PC-3 (cell line): ENCODE measurements around the gene NUDT5. TPM values are rescaled to one million over a fixed set of nuclear protein-coding genes. Genes with fewer than 3 reads are reported as not detected.
"Not testable (repeated sequence)": the region's sequence is repeated elsewhere in the genome, so short reads cannot be mapped to it uniquely, and the experiment has no call there.

Source experiments
- ATAC-seq: fragments of 200-7000 bp; cut with Tn5 transposase; 2 replicates; pipeline ENCODE4 v1.9.1; 2020; ENCODE audit warnings: mild to moderate bottlenecking, moderate library complexity
- BruUV-seq: library from RNA; stranded (reverse); fragments of 400-500 nt; replicated peaks from 2 replicates; lab custom pipeline; 2021; lab: Mats Ljungman, UMichigan
- CTCF ChIA-PET: fragments of 300-600 bp; sonication (Branson Sonifier 250); formaldehyde crosslinking; loops from one replicate; lab custom pipeline; 2022; ENCODE audit warnings: antibody characterized with exemption; lab: Charles Lee
- POLR2A ChIA-PET: fragments of 300-600 bp; sonication (Branson Sonifier 250); formaldehyde crosslinking; loops from one replicate; lab custom pipeline; 2022; ENCODE audit warnings: antibody characterized with exemption; ENCODE audit not compliant: unreplicated experiment; lab: Charles Lee
- DNase-seq: peaks from one replicate; pipeline ENCODE4 v3.0.0-alpha.2; 2015
- H2AFZ ChIP-seq: fragments of 300-600 bp; sonication (generic); 2 replicates; pipeline ENCODE4 v1.6.0; 2016; ENCODE audit warnings: antibody characterized with exemption, low read length
- H3F3A ChIP-seq: fragments of 300-600 bp; sonication (generic); one replicate; pipeline ENCODE4 v1.6.0; 2017; ENCODE audit warnings: antibody characterized with exemption, low read length, control low read depth, mild to moderate bottlenecking; ENCODE audit not compliant: unreplicated experiment
- H3K27ac ChIP-seq: fragments of 300-600 bp; sonication (generic); 2 replicates; pipeline ENCODE4 v1.5.1; 2016; ENCODE audit warnings: mild to moderate bottlenecking, low read length
- H3K27me3 ChIP-seq: fragments of 300-600 bp; sonication (generic); 2 replicates; pipeline ENCODE4 v1.6.1; 2016; ENCODE audit warnings: low read length, mixed read lengths
- H3K36me3 ChIP-seq: fragments of 300-600 bp; sonication (generic); 2 replicates; pipeline ENCODE4 v1.6.1; 2016; ENCODE audit warnings: low read depth, mixed run types, low read length, mixed read lengths
- H3K4me1 ChIP-seq: fragments of 300-600 bp; sonication (generic); 2 replicates; pipeline ENCODE4 v1.5.1; 2016; ENCODE audit warnings: low read length; ENCODE audit not compliant: insufficient read depth
- H3K4me2 ChIP-seq: fragments of 300-600 bp; sonication (generic); 2 replicates; pipeline ENCODE4 v1.6.0; 2016; ENCODE audit warnings: low read length
- H3K4me3 ChIP-seq: fragments of 300-600 bp; sonication (generic); 2 replicates; pipeline ENCODE4 v1.5.1; 2016; ENCODE audit warnings: mild to moderate bottlenecking, low read length, mixed read lengths
- H3K79me2 ChIP-seq: fragments of 300-600 bp; sonication (generic); 2 replicates; pipeline ENCODE4 v1.6.1; 2017; ENCODE audit warnings: low read length, mixed read lengths
- H3K9ac ChIP-seq: fragments of 300-600 bp; sonication (generic); 2 replicates; pipeline ENCODE4 v1.6.0; 2016; ENCODE audit warnings: mild to moderate bottlenecking, low read length
- H3K9me2 ChIP-seq: fragments of 300-600 bp; sonication (generic); replicated peaks from 2 replicates; pipeline ENCODE4 v1.6.1; 2016; ENCODE audit warnings: mixed run types, low read length, mixed read lengths
- H3K9me3 ChIP-seq: fragments of 300-600 bp; sonication (generic); 2 replicates; pipeline ENCODE4 v1.6.1; 2016; ENCODE audit warnings: low read length, mixed read lengths
- H4K20me1 ChIP-seq: fragments of 300-600 bp; sonication (generic); 2 replicates; pipeline ENCODE4 v1.6.1; 2016; ENCODE audit warnings: low read length, mixed read lengths
- CTCF ChIP-seq: fragments of 300-600 bp; sonication (generic); conservative IDR thresholded peaks from 2 replicates; pipeline ENCODE4 v1.5.1; 2017; ENCODE audit warnings: antibody characterized with exemption, low read depth, mild to moderate bottlenecking, low read length
- EZH2 ChIP-seq: fragments of 300-600 bp; sonication (generic); IDR thresholded peaks from one replicate; pipeline ENCODE4 v1.6.1; 2017; ENCODE audit warnings: antibody characterized with exemption, mild to moderate bottlenecking, low read length; ENCODE audit not compliant: unreplicated experiment
- EZH2phosphoT487 ChIP-seq: fragments of 300-600 bp; sonication (generic); IDR thresholded peaks from 2 replicates; pipeline ENCODE4 v1.6.1; 2018; ENCODE audit warnings: mild to moderate bottlenecking, antibody characterized with exemption, low read length, borderline replicate concordance
- intact Hi-C: fragments of 100-400 bp; cut with micrococcal nuclease; formaldehyde crosslinking; loops from 2 replicates; pipeline ENCODE4 v1.9.0; 2023
- total RNA-seq: library from RNA; depleted of rRNA; stranded (reverse); fragments of >200 nt; gene quantifications from 2 replicates; pipeline ENCODE4 v1.2.3, GENCODE V29; 2014

Gene NUDT5
- total RNA-seq, 1 experiment from 2014 or later: 39.3 TPM

DNA sequence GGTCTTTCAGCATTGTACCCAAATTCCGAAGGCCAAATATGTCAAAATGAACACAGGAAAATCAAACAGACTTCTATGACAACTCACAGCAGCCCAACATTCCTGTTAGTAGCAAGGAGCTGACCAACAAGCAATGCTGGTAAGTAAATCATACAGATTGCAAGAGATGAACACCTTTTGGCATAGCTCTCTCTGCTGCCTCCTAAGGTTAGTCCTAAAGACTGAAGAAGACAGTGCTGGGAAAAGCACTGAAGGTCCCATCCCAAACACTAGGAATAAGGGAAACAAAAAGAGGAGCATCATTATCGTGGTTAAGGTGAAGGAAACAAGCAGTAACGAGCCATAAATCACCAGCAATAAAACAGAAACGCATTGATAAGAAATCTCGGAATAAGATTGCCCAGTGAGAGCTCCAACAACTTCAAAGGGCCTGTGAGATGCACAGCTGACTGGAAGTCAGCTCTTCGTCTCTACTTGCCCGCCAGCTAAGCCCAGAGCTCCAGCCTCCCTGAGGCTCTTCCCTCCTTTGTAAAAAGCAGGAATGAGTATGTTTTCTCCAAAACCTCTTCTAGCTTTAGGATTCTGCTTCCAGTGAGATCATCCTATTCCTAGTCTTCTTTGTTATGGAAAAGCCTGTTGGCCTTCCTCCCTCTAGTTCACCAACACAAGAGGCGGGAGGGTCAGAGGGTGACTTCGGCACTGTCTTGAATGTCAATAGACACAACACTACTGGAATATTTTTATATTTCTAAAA is 15.3 kb downstream of the NUDT5 start:
- H3K27ac ChIP-seq: no peak overlapping the region
- CTCF ChIA-PET: no interaction called here
- H3K4me1 ChIP-seq: no peaks in the 10 kb centered on the region
- H3K9me3 ChIP-seq: no peaks in the 10 kb centered on the region
- intact Hi-C loops: no loop called here
- no TSS peak for BruUV-seq
- no peak overlapping the region for H3K4me3 ChIP-seq
- no peak overlapping the region for H3K9ac ChIP-seq
- POLR2A ChIA-PET: no interaction called here
- TF ChIP-seq EZH2phosphoT487: no peak
- TF ChIP-seq EZH2: no peak
- TF ChIP-seq CTCF: no peak
- ATAC-seq (no peak), DNase-seq (no peak)
- no peaks in the 10 kb centered on the region for H3K9me2 ChIP-seq
- no peaks in the 10 kb centered on the region for H3F3A ChIP-seq
- H3K36me3 ChIP-seq: no peaks in the 10 kb centered on the region; the same call in 1 of the 2 replicates
- no peak overlapping the region for H3K4me2 ChIP-seq
- H3K27me3 ChIP-seq: no peaks in the 10 kb centered on the region
- no peaks in the 10 kb centered on the region for H4K20me1 ChIP-seq
- H3K79me2 ChIP-seq: no peaks in the 10 kb centered on the region
- H2AFZ ChIP-seq: no peak overlapping the region

DNA sequence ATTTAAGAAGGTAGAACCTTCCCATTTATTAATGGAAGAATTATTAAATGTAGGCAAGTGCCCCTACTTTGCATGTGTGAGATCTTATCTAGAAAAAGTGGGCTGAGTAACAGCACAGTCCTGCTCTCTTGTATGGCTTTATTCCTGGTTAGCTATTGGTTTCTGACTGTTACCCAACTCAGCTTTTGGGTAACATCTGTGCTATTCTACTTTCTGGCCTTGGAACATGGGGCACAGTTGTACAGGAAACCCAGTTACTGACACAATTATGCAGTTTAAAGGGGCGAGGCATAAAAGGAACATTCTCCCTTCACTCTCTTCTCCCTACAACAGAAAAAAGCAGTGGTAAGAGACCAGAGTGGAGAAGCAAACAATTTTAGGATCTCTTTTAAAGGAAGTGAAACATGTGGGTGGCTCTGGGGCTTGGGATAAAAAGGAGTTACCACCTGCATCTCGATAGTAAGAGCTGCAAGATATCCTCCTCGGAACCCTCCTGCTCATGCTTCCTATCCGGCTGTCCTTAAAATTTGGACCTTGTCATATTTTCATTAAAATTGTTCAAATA is 16.0 kb downstream of the NUDT5 start:
- intact Hi-C loops: no loop called here
- H3K79me2 ChIP-seq: no peaks in the 10 kb centered on the region
- H3K27ac ChIP-seq: no peak overlapping the region
- no peaks in the 10 kb centered on the region; the same call in 1 of the 2 replicates for H3K36me3 ChIP-seq
- ATAC-seq: no peak
- TF ChIP-seq EZH2 (no peak), EZH2phosphoT487 (no peak), CTCF (no peak)
- H3K9ac ChIP-seq: no peak overlapping the region
- H3K4me1 ChIP-seq: no peaks in the 10 kb centered on the region
- no peak overlapping the region for H3K4me3 ChIP-seq
- H3K9me2 ChIP-seq: no peaks in the 10 kb centered on the region
- no peak for DNase-seq
- ChIA-PET CTCF (no interaction called here), POLR2A (no interaction called here)
- no peaks in the 10 kb centered on the region for H3F3A ChIP-seq
- no peaks in the 10 kb centered on the region for H4K20me1 ChIP-seq
- H3K4me2 ChIP-seq: no peak overlapping the region
- H3K27me3 ChIP-seq: no peaks in the 10 kb centered on the region
- H3K9me3 ChIP-seq: no peaks in the 10 kb centered on the region
- no TSS peak for BruUV-seq
- H2AFZ ChIP-seq: no peak overlapping the region

- ATAC-seq: peak; percentile 57
- no peaks in the 10 kb centered on the region for H3K9me2 ChIP-seq
- no peaks in the 10 kb centered on the region for H3K27me3 ChIP-seq
- intact Hi-C loops: no loop called here
- H3K4me1 ChIP-seq: no peaks in the 10 kb centered on the region
- H4K20me1 ChIP-seq: no peaks in the 10 kb centered on the region
- H3K9ac ChIP-seq: no peak overlapping the region
- peak; percentile 61 for DNase-seq
- no TSS peak for BruUV-seq
- H3K4me2 ChIP-seq: no peak overlapping the region
- ChIA-PET POLR2A (no interaction called here), CTCF (no interaction called here)
- no peaks in the 10 kb centered on the region for H3K36me3 ChIP-seq
- no peak overlapping the region for H3K27ac ChIP-seq
- H3F3A ChIP-seq: no peaks in the 10 kb centered on the region
- no peak overlapping the region for H3K4me3 ChIP-seq
- TF ChIP-seq EZH2phosphoT487 (no peak), CTCF (no peak), EZH2 (no peak)
- no peak overlapping the region for H2AFZ ChIP-seq
- no peaks in the 10 kb centered on the region for H3K79me2 ChIP-seq
- no peaks in the 10 kb centered on the region for H3K9me3 ChIP-seq
Observed at GRCh38 chr10:12177642-12178041, 18.0 kb downstream of the NUDT5 start.

DNA sequence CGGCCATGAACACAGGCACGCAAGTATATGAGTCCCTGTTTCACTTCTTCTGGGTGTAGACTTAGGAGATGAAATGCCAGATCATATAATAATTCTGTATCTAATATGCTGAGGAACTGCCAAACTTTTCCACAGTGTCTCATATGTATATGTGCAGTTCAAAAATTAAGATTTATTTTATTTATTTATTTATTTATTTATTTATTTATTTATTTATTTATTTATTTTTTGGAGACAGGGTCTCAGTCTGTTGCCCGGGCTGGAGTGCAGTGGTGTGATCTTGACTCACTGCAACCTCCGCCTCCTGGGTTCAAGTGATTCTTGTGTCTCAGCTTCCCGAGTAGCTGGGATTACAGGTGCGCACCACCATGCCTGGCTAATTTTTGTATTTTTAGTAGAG is 24.2 kb downstream of the NUDT5 start:
- H3K27me3 ChIP-seq, H3K4me1 ChIP-seq, H3K9ac ChIP-seq, H4K20me1 ChIP-seq, H3K4me3 ChIP-seq, H3K9me2 ChIP-seq, CTCF ChIA-PET, ATAC-seq, intact Hi-C loops, H3K36me3 ChIP-seq, DNase-seq, H3K9me3 ChIP-seq, POLR2A ChIA-PET, H2AFZ ChIP-seq, H3F3A ChIP-seq, H3K27ac ChIP-seq, H3K4me2 ChIP-seq, BruUV-seq, H3K79me2 ChIP-seq: not testable (repeated sequence)
